HG02970 (cell line): ENCODE measurements around the gene PRG3.

Experiments
- ATAC-seq: cut with Tn5 transposase; IDR thresholded peaks from one replicate; pipeline ENCODE4 v1.9.1; 2021; ENCODE audit warnings: mild to moderate bottlenecking, moderate library complexity, moderate number of reproducible peaks; ENCODE audit not compliant: unreplicated experiment, low FRiP score

PRG3 gene

DNA sequence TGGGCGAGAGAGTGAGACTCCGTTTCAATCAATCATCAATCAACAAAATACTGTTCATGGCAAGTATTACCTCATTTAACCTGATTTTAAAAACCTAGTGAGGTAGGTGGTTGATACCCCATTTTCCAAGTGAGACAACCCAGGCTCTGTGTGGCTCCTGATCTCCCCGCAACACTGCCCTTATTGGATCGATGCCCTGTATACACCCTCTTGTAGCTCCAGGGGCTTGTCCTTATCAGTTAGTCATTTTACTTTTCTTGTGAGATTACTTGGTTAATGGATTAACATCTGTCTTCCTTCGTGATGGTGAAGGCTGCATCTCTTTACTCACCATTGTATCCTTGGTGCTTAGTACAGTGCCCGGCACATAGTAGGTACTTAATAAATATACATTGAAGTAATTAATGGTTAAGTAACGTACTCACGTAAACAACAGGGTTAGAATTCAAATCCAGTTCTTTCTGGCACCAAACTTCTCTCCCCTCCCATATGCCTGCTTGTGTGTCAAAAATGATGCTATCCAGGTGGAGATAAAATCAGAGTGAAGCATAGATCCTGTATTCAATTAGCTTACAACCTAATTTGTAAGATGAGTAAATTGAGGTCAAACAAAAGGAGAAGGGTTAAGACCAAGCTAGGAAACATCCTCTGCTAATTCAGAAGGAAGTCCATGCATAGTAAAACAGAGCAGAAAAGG, 11.3 kb upstream of the PRG3 start:
- no peak for ATAC-seq

GRCh38 chr11:57391539-57391938, 10.6 kb upstream of the PRG3 start:
- no peak for ATAC-seq

DNA sequence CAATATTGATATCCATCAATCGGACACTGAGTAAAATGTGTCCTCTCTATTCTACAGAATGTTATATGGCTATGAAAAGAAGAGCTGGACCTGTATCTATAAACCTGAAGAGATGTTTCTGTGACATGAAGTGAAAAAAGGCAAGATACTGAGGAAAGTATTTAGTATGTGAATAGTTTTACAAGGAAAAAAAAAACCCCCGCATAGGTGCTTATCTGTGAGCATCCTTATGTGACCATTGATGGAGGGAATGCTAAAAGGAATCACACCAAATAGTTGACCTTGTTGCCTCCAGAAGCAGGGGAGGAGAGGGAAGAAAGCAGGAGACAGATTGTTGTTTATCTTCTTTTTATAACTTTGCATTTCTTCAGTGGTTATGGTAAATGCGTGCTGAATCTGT, 10.2 kb upstream of the PRG3 start:
- ATAC-seq, result no peak

GRCh38 chr11:57390535-57390934, 9.6 kb upstream of the PRG3 start, which contains the start of gene PRG2:
PRG2 (minus strand) TSS chr11:57390650; CDS start chr11:57389944, 706 bp downstream.
- no peak for ATAC-seq

DNA sequence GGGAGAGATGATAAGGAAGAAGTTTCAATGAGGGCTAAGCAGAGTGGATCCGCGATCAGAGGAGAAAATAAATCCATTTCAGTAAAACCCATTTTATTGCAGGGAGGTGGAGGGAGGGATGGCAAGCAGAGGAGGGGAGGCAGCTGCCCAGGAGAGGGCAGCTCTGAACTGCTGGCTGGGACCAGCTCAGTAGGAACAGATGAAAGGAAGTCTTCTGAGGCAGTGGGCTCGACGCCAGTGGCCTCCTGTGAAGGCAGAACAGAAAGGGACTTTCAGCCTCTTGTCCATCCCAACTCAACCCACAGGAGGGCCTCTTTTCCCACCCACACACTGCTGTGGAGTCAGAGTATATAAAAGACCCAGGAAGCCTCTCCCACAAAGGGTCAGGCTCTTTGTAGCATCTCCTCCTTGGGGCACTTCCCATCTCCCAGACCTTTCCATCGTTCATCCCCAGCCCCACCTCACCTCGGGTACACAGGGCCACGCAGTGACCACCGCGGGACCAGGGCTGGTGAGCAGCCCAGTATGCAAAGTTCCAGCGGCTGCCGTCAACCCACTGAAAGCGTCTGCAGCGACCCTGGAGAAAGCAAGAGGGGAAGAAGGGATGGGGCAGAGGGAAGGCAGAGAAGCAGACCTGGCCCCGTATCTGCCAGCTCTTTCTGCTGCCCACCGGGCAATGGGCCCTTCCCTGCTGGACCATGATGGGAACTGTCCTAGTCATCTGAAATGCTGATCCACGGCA, 6.5 kb upstream of the PRG3 start:
- ATAC-seq, result no peak

- ATAC-seq, result no peak
Observed at GRCh38 chr11:57386178-57386940, 5.4 kb upstream of the PRG3 start.

- ATAC-seq, result no peak
Observed at GRCh38 chr11:57379732-57380131, 1.2 kb downstream of the PRG3 start.

GRCh38 chr11:57378186-57378585, 2.8 kb downstream of the PRG3 start:
- ATAC-seq, result no peak

DNA sequence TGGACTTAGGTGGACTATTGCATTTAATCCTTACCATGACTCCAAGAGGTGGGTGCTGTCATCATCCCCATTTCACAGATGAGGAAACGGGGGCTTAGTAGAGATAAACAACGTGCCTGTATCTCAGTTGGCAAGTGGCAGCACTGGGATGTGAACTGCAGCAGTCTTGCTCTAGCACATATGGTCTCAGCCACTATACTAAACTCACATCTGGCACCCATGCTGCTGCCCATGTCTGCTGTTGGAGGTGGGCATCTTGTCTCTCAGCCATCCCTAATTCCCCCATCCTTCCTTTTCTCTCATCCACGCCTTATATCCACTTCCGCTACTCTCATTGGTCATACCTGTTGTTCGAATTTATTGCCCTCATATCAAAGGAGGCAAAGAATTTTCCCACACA, 3.8 kb downstream of the PRG3 start:
- ATAC-seq, result no peak

DNA sequence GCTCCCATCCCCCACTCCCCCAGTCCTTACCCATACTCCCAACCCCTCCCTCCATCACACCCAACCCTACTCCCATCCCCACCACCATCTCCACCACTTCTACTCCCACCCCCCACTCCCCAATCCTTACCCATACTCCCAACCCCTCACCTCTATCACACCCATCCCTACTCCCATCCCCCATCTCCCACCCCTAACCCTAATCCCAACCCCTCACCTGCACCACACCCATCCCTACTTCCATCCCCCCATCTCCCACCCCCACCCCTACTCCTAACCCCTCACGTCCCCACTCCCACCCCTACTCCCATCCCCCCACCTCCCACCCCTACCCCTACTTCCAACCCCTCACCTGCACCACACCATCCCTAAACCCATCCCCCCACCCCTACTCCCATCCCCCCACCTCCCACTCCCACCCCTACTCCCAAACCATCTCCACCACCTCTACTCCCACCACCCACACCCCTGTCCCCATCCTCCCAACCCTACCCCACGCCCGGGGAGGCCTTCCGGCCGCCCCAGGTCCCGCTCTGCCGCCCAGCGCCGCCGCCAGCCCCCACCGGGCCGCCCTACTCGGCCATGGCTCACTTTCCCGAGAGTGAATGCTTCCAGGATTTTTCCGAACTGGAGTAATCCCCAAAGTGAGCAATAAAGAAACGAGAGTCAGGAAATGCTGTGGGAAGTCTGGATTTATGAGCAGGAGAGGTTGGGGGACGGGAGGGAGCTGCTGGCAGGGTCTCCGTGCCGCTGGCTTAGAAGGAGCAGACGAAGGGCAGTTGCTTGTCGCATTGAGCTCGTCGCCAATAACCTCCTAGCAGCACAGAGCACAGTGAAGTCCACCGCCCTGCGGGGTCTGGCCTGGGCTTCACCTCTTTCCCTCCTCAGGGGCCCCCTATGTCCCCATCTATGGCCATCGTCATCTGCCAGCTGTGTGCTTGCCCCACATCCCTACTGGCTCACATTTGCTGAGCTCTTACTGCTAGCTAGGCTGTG, 4.6 kb downstream of the PRG3 start:
- no peak for ATAC-seq

DNA sequence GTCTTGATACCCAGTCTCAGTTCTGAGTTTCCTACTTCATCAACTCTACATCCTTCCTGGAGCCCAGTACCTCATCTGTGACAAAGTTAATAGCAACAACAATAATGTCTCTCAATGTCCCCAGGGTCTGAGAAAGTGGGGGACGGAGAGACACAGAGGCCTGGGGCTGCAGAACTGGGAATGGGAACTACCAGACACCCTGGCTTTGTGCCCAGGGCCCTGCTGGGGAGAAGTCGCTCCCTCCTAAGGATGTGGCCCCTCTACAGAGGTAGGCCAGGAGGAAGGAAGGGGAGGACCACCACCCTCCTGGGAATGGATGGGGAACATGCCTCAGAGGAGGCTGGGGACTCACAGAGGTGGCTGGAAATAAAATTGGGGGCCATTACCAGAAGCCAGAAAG, 5.5 kb downstream of the PRG3 start:
- ATAC-seq, result no peak

DNA sequence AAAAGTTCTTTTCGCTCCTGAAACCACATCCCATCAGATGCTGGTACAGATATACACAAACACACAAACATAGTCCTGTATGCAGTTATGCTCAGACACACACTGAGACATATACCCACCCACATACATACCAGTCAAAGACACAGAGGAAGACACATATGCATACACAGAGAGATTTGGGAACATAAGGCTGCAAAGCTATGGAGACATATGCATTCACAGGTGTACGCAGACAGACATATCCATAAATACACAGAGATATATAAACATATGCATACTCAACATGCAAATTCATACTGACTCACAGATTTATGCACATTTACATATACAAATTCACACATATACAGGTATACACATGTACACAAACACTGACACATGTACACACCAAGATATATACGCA, 6.0 kb downstream of the PRG3 start:
- ATAC-seq, result no peak

GRCh38 chr11:57373146-57373545, 7.8 kb downstream of the PRG3 start:
- no peak for ATAC-seq

DNA sequence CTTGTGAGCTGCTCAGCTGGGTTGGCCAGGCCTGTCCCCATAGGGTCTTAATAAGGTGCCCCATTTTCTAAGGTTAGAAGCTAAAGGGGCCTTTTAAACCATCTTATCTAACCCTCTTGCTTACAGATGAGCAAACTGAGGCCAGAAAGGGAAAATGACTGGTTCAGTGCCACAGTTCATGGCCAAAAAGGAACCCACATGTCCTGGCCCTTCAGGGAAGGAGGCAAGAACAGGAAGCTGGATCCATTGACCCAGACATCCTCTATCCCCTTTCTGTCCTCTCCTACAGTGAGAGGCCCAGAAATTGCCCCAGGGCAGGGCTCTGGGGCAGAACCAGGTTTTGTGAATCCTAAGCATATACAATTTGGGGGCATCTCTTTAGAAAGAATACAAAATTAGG, 10.0 kb downstream of the PRG3 start:
- ATAC-seq, result no peak

DNA sequence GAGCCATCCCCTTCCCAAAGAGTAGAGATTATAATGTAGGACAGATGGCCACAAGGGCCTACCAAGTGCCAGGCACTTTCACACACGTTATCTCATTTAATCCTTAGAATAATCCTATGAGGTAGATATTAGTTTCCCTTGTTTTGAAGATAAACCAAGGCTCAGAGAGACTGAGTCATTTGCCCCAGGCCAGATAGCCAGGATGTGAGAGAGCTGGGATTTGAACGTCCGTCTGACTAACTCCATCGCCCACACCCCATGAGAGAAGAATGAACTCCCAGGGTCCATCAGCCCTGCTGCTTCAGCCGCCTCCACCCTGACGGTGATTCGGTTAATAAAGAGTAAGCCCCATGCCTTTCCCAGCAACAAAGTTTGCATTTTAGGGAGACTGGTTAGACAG, 10.7 kb downstream of the PRG3 start:
- no peak for ATAC-seq

DNA sequence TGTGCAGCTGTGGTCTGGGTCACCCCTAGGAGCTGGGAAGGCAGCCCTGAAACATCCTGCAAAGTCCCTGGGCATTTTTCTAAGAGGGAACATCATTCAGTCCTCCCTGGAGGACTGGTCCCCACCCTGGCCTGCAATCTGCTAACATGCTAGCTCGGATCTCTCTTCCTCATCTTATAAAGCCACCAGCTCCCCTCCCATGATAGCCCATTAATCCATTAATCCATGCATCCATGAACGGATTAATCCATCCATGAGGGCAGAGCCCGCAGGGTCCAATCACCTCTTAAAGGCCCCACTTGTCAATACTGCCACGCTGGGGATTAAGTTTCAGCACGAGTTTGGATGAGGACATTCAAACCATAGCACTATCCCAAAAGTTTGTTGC, 12.1 kb downstream of the PRG3 start:
- no peak for ATAC-seq

DNA sequence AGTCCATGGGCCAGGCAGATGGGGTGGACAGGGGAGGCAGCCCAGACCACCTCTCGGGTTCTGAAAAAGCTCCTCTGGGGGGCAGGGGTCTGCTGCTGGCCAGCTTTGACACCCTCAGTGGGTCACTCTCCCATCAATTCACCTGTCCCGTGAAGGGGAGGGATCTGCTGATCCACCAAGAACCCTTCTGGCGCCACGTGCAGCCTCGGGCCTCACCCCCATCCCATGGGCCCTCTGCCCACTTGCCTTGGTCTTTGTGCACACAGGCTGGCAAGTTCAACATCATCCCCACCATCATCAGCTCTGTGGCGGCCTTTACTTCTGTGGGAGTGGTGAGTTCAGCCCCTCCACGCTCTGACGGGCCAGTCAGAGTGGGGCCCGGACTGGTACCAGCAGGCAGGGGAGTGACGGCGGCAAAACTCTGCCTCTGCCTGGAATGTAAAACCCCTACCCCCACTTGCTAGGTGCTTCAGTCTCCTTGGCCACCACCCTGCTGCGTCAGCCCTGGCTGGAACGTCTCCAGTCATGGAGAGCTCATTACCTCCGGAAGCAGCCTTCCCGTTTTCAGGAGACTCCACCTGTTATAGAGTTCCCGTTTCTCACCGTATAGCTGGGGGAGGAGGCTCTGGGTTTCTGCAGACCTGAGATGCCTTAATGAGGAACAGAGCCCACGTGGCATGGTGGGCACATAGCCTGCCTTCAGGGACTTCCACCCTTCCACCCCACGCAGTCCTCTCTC, 12.7 kb downstream of the PRG3 start:
- no peak for ATAC-seq

DNA sequence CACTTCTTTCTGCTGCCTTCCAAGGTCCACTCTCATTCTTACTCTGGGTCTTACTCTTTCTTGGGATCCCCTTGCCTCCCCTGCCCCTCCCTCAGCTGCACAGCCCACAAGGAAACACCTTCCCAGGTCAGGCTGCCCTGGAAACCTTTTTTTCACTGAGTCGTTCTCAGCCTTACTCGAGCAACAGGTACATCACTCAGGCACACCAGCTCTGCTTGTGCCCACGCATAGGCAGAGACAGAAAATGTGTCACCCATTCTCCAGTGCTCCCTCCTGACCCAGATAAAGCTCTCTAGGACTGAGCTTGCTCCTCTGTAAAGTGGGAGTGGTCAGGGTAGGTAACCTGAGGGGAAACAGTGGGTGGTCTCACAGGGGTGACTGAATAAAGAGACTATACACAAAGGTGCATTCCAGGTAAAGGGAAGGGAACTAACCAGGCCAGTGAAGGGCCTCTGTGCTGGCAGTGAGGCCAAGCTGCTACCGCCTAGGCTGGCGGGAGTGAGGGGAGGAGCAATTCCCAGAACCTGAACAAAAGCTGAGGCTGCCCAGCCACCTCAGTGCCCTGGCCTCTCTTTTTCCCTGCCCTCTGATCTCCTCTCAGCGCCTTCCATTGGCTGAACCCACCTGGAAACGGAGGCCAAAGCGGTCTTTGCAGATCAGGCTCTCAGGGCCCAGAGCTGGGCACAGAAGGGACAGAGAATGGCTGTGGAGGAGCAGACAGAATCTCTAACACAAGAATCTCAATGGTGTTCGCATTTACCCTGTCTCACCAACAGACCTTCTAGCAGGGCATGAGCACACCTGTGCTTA, 15.9 kb downstream of the PRG3 start:
- no peak for ATAC-seq
